ENCODE results near the gene SCYL1. TPM values are rescaled to one million over a fixed set of nuclear protein-coding genes. Genes with fewer than 3 reads are reported as not detected.

SCYL1 gene
- total and polyA plus RNA-seq, 3 donors from 2014 or later: 127 to 160 (median 131) TPM

DNA sequence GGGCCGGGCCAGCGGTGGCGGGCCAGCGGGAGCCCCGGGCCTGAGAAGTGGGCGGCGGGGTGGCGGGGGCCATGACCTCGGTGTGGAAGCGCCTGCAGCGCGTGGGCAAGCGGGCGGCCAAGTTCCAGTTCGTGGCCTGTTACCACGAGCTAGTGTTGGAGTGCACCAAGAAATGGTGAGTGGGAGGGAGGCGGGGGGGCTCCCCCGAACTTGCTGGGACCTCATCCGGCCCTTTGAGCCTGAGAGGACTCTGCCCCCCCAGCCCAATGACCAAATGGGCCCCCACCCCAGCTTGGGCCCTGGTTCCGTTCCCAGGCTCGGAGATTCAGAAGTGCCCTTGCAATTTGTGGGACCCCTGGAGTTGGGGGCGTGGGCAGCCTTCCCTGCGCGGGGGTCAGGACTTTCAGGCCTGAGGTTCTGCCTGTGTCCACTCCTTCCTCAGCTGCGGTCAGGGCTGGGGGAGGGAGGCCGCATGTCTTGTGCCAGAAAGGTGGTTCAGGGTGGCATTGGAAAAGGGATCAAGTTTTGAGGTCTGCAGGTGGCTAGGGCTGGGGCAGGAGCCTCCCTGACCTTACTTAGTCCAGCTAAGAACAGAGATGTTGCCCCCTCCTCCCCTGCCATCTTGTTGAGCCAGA, 51.5 kb downstream of the SCYL1 start:
- intact Hi-C loops (cut with DNase I; ENCODE audit: low total_unique reads): no loop called here
- peak overlapping the region; percentile 79 to 92 for H3K27ac ChIP-seq
- TF ChIP-seq, protein P1, sequence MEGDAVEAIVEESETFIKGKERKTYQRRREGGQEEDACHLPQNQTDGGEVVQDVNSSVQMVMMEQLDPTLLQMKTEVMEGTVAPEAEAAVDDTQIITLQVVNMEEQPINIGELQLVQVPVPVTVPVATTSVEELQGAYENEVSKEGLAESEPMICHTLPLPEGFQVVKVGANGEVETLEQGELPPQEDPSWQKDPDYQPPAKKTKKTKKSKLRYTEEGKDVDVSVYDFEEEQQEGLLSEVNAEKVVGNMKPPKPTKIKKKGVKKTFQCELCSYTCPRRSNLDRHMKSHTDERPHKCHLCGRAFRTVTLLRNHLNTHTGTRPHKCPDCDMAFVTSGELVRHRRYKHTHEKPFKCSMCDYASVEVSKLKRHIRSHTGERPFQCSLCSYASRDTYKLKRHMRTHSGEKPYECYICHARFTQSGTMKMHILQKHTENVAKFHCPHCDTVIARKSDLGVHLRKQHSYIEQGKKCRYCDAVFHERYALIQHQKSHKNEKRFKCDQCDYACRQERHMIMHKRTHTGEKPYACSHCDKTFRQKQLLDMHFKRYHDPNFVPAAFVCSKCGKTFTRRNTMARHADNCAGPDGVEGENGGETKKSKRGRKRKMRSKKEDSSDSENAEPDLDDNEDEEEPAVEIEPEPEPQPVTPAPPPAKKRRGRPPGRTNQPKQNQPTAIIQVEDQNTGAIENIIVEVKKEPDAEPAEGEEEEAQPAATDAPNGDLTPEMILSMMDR (IDR thresholded peaks at IDR 0.05): no peak
- no peak for TF ChIP-seq POLR2A (IDR thresholded peaks at IDR 0.05)
- H3K27me3 ChIP-seq: no peaks in the 10 kb centered on the region
- H3K4me3 ChIP-seq: peak overlapping the region; percentile 66 to 71
- no peaks in the 10 kb centered on the region for H3K9me3 ChIP-seq
- DNase-seq: no peak
- H3K4me1 ChIP-seq: peaks cover 48% of the 10 kb centered on the region
- 4 to 5% methylated on average over 10 to 26 of the region's 26 CpGs for WGBS, 2 donors
- H3K36me3 ChIP-seq (ENCODE audit: low read depth, missing control alignments): no peaks in the 10 kb centered on the region

DNA sequence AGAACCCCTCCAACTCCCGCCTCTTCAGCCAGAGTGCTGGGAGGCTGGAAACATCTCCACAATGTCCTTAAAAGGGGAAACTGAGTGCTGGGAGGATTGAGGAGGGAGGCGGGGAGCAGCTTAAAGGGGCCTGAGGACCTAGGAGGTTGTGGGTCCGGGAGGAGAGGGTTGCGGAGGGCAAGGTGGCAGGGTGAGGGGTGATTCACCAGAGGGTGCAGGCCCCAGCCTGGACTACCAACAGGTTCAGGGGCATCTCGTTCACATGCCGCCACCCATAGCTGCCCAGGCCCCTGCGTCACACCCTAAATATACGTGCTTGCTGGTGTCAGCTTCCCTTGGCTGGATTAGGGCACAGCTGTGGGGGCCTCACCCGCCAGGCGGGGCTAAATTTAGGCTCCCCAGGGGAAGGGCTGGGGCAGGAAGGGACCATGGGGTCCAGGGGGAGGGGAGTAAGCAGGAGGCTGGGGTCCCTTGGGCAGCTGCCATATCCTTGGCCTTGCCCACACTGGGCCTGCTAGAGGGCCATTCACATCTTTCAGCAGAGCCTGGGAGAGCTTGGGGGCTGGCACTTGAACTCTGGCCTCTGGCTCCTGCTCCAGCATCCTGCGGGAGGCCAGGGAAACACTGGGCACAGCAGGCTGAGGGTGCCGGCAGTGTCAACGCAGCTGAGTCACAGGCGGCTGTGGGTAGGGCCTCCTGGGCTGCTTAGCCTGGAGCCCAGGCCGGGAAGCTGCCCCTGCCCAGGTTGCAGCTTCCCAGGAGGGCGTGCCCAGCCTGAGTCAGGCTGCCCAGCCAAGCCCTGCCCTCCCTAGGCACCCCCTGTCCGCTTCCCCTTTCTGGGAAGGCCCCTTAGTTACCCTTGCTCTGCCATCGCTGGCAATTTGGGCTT, 52.2 kb downstream of the SCYL1 start:
- TF ChIP-seq POLR2A (IDR thresholded peaks at IDR 0.05): no peak
- TF ChIP-seq, protein P1 (IDR thresholded peaks at IDR 0.05): no peak
- H3K4me1 ChIP-seq: peaks cover 41% of the 10 kb centered on the region
- peak overlapping the region; percentile 79 to 92 for H3K27ac ChIP-seq
- H3K27me3 ChIP-seq: no peaks in the 10 kb centered on the region
- no peaks in the 10 kb centered on the region for H3K9me3 ChIP-seq
- DNase-seq: no peak
- 39 to 46% methylated on average over 18 of the region's 18 CpGs for WGBS, 2 donors
- intact Hi-C loops (cut with DNase I; ENCODE audit: low total_unique reads): no loop called here
- H3K36me3 ChIP-seq (ENCODE audit: low read depth, missing control alignments): no peaks in the 10 kb centered on the region
- H3K4me3 ChIP-seq: peak overlapping the region; percentile 66 to 71

DNA sequence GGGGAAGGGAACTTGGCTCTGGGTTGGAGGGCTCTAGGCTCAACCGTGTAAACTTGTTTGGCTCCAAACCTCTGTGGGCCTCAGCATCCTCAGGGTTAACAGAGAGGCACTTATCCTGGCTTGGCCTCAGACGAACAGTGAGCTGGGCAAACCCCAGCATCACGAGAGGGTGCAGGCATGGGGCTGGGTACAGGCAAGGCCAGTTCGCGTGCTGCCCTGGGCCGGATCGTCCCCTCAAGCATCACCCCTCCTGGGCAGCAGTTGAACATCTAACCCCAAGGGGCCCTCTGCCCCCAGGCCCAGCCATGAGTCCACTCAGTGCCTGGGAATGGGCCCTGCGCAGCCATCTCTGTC, 52.9 kb downstream of the SCYL1 start:
- no peaks in the 10 kb centered on the region for H3K36me3 ChIP-seq (ENCODE audit: low read depth, missing control alignments)
- no peaks in the 10 kb centered on the region for H3K9me3 ChIP-seq
- H3K27me3 ChIP-seq: no peaks in the 10 kb centered on the region
- peaks cover 40% of the 10 kb centered on the region for H3K4me1 ChIP-seq
- DNase-seq: no peak
- H3K4me3 ChIP-seq: no peak overlapping the region
- peak overlapping the region; percentile 79 to 92 for H3K27ac ChIP-seq
- 39 to 57% methylated on average over 6 to 8 of the region's 8 CpGs for WGBS, 2 donors
- TF ChIP-seq, protein P1 (IDR thresholded peaks at IDR 0.05): no peak
- TF ChIP-seq POLR2A (IDR thresholded peaks at IDR 0.05): no peak
- intact Hi-C loops (cut with DNase I; ENCODE audit: low total_unique reads): no loop called here

DNA sequence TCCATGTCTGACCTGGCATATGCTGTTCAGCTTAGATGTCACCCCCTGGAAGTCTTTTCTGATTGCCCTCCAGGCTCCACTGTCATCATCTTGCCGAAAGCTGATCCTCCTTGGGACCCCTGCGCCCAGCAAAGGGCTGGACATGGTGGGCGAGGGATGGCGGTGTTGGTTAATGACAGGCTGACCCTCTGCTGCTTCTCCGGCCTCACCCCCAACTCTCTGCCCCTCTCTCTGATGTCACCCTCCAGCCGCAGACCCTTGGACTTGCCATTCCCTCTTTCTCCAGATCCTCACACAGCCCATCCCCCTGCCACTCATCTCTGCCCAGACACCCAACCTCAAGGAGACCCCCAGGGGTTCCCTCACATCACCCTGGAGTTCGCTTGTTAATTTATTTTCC, 53.3 kb downstream of the SCYL1 start:
- TF ChIP-seq, protein P1 (IDR thresholded peaks at IDR 0.05): no peak
- no peak for TF ChIP-seq POLR2A (IDR thresholded peaks at IDR 0.05)
- Histone ChIP-seq H3K27ac (peak overlapping the region; percentile 79 to 92), H3K9me3 (no peaks in the 10 kb centered on the region), H3K36me3 (ENCODE audit: low read depth, missing control alignments) (no peaks in the 10 kb centered on the region), H3K27me3 (no peaks in the 10 kb centered on the region), H3K4me3 (no peak overlapping the region), H3K4me1 (peaks cover 38% of the 10 kb centered on the region)
- DNase-seq: no peak
- intact Hi-C loops (cut with DNase I; ENCODE audit: low total_unique reads): no loop called here
- WGBS, 2 donors: 85 to 87% methylated on average over 7 of the region's 7 CpGs
